IMR-90 (cell line): ENCODE measurements around the gene HNRNPLL. TPM values are rescaled to one million over a fixed set of nuclear protein-coding genes. Genes with fewer than 3 reads are reported as not detected.

ENCODE experiments used
- ATAC-seq: fragments of 200-7000 bp; cut with Tn5 transposase; 2 replicates; pipeline ENCODE4 v1.9.1; 2020; ENCODE audit warnings: low read depth, mild to moderate bottlenecking, moderate library complexity
- BruUV-seq: library from RNA; stranded (reverse); fragments of 400-500 nt; replicated peaks from 2 replicates; lab custom pipeline; 2021; lab: Mats Ljungman, UMichigan
- CTCF ChIA-PET: fragments of 300-600 bp; formaldehyde crosslinking; extraction: SDS; loops from one replicate; lab custom pipeline; 2021; ENCODE audit warnings: antibody characterized with exemption; lab: Yijun Ruan, JAX
- POLR2A ChIA-PET: fragments of 300-600 bp; sonication (Branson Sonifier 250); formaldehyde crosslinking; loops from one replicate; lab custom pipeline; 2022; ENCODE audit warnings: antibody characterized with exemption; ENCODE audit not compliant: unreplicated experiment; lab: Charles Lee
- DNase-seq: peaks from one replicate; pipeline ENCODE4 v3.0.0; 2013
- H2AFZ ChIP-seq: replicated peaks from 2 replicates; pipeline ENCODE3; 2013; ENCODE audit warnings: low read length, mild to moderate bottlenecking; ENCODE audit not compliant: poor library complexity
- H2AK5ac ChIP-seq: 2 replicates; pipeline ENCODE4 v1.6.1; 2013; ENCODE audit warnings: low read depth, low read length, inconsistent platforms
- H2AK9ac ChIP-seq: replicated peaks from 2 replicates; pipeline ENCODE3; 2013; ENCODE audit warnings: mild to moderate bottlenecking, low read depth, low read length, moderate library complexity; ENCODE audit not compliant: poor library complexity
- H2BK120ac ChIP-seq: 2 replicates; pipeline ENCODE4 v1.6.1; 2013; ENCODE audit warnings: low read depth, low read length, inconsistent platforms
- H2BK15ac ChIP-seq: 3 replicates; pipeline ENCODE4 v1.6.1; 2013; ENCODE audit warnings: low read depth, low read length, inconsistent platforms
- H2BK20ac ChIP-seq: 2 replicates; pipeline ENCODE4 v1.6.1; 2013; ENCODE audit warnings: low read depth, mild to moderate bottlenecking, inconsistent platforms, low read length, moderate library complexity
- H2BK5ac ChIP-seq: 2 replicates; pipeline ENCODE4 v1.6.1; 2013; ENCODE audit warnings: mild to moderate bottlenecking, low read depth, low read length, inconsistent platforms; ENCODE audit not compliant: poor library complexity, severe bottlenecking
- H3K14ac ChIP-seq: replicated peaks from 2 replicates; pipeline ENCODE4 v1.6.1; 2013; ENCODE audit warnings: low read depth, low read length, inconsistent platforms
- H3K18ac ChIP-seq: 2 replicates; pipeline ENCODE4 v1.6.1; 2013; ENCODE audit warnings: low read depth, low read length, control low read depth
- H3K23ac ChIP-seq: 2 replicates; pipeline ENCODE4 v1.6.1; 2013; ENCODE audit warnings: low read depth, low read length, inconsistent platforms
- H3K27ac ChIP-seq: 2 replicates; pipeline ENCODE4 v1.5.1; 2013; ENCODE audit warnings: mild to moderate bottlenecking, control low read depth, low read length; ENCODE audit not compliant: insufficient read depth
- H3K27me3 ChIP-seq: 2 replicates; pipeline ENCODE4 v1.6.1; 2013; ENCODE audit warnings: low read length; ENCODE audit not compliant: control insufficient read depth, insufficient read depth
- H3K36me3 ChIP-seq: 2 replicates; pipeline ENCODE4 v1.6.1; 2013; ENCODE audit warnings: low read length, mixed read lengths; ENCODE audit not compliant: control insufficient read depth, insufficient read depth
- H3K4ac ChIP-seq: 2 replicates; pipeline ENCODE4 v1.6.1; 2013; ENCODE audit warnings: low read depth, low read length, inconsistent platforms
- H3K4me1 ChIP-seq: 2 replicates; pipeline ENCODE4 v1.6.1; 2013; ENCODE audit warnings: low read length, mixed read lengths; ENCODE audit not compliant: control insufficient read depth, insufficient read depth
- H3K4me2 ChIP-seq: 2 replicates; pipeline ENCODE4 v1.6.1; 2013; ENCODE audit warnings: low read depth, mild to moderate bottlenecking, control low read depth, low read length, moderate library complexity
- H3K4me3 ChIP-seq: 2 replicates; pipeline ENCODE4 v1.5.1; 2013; ENCODE audit warnings: low read depth, mild to moderate bottlenecking, control low read depth, low read length, moderate library complexity; ENCODE audit not compliant: insufficient read depth
- H3K56ac ChIP-seq: 2 replicates; pipeline ENCODE4 v1.6.1; 2013; ENCODE audit warnings: low read length, inconsistent platforms; ENCODE audit not compliant: insufficient read depth; ENCODE audit errors: extremely low read depth
- H3K79me1 ChIP-seq, 2 experiments: 2 replicates each; pipeline ENCODE4 v1.6.1; 2013; ENCODE audit warnings: low read length in 2 of 2, inconsistent platforms in 1 of 2, low read depth in 1 of 2
- H3K9ac ChIP-seq: 2 replicates; pipeline ENCODE4 v1.6.1; 2013; ENCODE audit warnings: low read depth, low read length, control low read depth
- H3K9me1 ChIP-seq: 2 replicates; pipeline ENCODE4 v1.6.1; 2013; ENCODE audit warnings: low read length, inconsistent platforms; ENCODE audit not compliant: insufficient read depth
- H3K9me3 ChIP-seq: 2 replicates; pipeline ENCODE4 v1.6.1; 2013; ENCODE audit warnings: low read length; ENCODE audit not compliant: control insufficient read depth, insufficient read depth
- H4K20me1 ChIP-seq: 2 replicates; pipeline ENCODE4 v1.6.1; 2013; ENCODE audit warnings: low read length, inconsistent platforms; ENCODE audit not compliant: insufficient read depth
- H4K5ac ChIP-seq: 2 replicates; pipeline ENCODE4 v1.6.1; 2013; ENCODE audit warnings: mild to moderate bottlenecking, low read depth, low read length, control low read depth
- H4K8ac ChIP-seq, 2 experiments: 2 replicates each; pipeline ENCODE4 v1.6.1; 2013; ENCODE audit warnings: low read depth in 2 of 2, low read length in 2 of 2, control low read depth in 1 of 2, inconsistent platforms in 1 of 2
- H4K91ac ChIP-seq: 2 replicates; pipeline ENCODE4 v1.6.1; 2013; ENCODE audit warnings: low read depth, low read length, inconsistent platforms; ENCODE audit not compliant: insufficient read depth
- FOS ChIP-seq: fragments of 150-350 bp; IDR thresholded peaks from 2 replicates; pipeline ENCODE4 v1.6.1; 2016; ENCODE audit warnings: low read depth, low read length
- MXI1 ChIP-seq: IDR thresholded peaks from 2 replicates; pipeline ENCODE4 v1.6.1; 2012; ENCODE audit warnings: low read depth, mild to moderate bottlenecking, low read length, moderate library complexity, borderline replicate concordance
- SMC3 ChIP-seq: fragments of 150-350 bp; IDR thresholded peaks from 2 replicates; pipeline ENCODE4 v1.6.1; 2016; ENCODE audit warnings: low read depth, mild to moderate bottlenecking, antibody characterized with exemption, low read length, moderate library complexity
- WGBS, 2 experiments: methylation state at CpG; one replicate each; pipeline versions ENCODE4 v1.1.5 to v1.1.7; 2013; ENCODE audit warnings: missing lambda C conversion rate in 2 of 2; ENCODE audit not compliant: insufficient read length in 1 of 2; ENCODE audit errors: extremely low coverage in 2 of 2; 5-methylcytosine and 5-hydroxymethylcytosine counted together
- dilution Hi-C: fragments of 300-500 bp; cut with HindIII; formaldehyde crosslinking; loops from one replicate; pipeline ENCODE4 v1.14.3; 2018; ENCODE audit warnings: low sequenced_read_pairs; ENCODE audit not compliant: unreplicated experiment
- in situ Hi-C: fragments of 300-500 bp; cut with MboI; formaldehyde crosslinking; loops from 3 replicates; pipeline ENCODE4 v1.14.3; 2019; ENCODE audit warnings: low sequenced_read_pairs, inconsistent platforms, mixed read lengths
- intact Hi-C: fragments of 100-400 bp; cut with micrococcal nuclease; formaldehyde crosslinking; loops from 2 replicates; pipeline ENCODE4 v1.10.0; 2022
- polyA plus RNA-seq, 3 experiments: library from polyadenylated mRNA; depleted of rRNA; stranded (reverse); fragments of >200 nt; gene quantifications; 2 replicates each; pipeline ENCODE4 v1.2.3, GENCODE V29; 2012; ENCODE audit warnings: low replicate concordance in 1 of 3
- total RNA-seq: library from RNA; depleted of rRNA; stranded (reverse); fragments of >200 nt; gene quantifications from 2 replicates; pipeline ENCODE4 v1.2.3, GENCODE V29; 2012
- TF ChIP-seq, protein P1 (sequence below): fragments of 150-350 bp; IDR thresholded peaks from 2 replicates; pipeline ENCODE4 v1.6.1; 2017; ENCODE audit warnings: mild to moderate bottlenecking, antibody characterized with exemption, low read length, low read depth

HNRNPLL gene
- total and polyA plus RNA-seq, 2 of the 4 experiments (the other 2 are of a cell fraction) = 23.7 to 53.1 TPM

DNA sequence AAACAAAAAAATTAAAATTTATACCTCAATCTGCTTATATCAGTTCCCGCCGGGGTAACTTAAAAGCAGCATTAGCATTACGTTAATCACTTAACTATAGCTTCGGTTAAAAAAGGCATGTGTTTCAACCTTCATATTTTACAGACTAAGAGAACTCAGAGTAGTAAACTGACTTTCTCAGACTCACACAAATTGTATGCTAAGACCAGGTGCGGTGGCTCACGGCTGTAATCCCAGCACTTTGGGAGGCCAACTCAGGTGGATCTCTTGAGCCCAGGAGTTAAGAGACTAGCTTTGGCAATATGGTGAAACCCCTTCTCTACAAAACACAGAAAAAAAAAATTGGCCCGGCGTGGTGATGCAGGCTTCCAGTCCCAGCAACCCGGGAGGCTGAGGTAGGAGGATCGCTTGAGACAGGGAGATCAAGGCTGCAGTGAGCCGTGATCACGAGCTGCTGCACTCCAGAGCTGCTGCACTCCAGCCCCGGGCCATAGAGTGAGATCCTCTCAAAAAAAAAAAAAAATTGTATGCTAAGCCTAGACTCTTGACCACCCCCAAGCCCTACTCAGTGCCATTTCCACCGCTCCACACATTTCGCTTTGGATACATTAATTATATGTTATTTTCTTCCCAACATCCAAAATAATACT lies 2.4 kb downstream of the HNRNPLL start:
- Histone ChIP-seq H4K8ac (no peak overlapping the region; a peak in 1 of 4 replicates), H3K9me3 (no peaks in the 10 kb centered on the region), H3K23ac (peak overlapping the region; percentile 86), H2BK120ac (no peak overlapping the region), H3K18ac (no peak overlapping the region), H3K9me1 (peaks cover 3% of the 10 kb centered on the region), H3K27ac (peak overlapping the region; percentile 59; the same call in 1 of the 2 replicates), H3K14ac (peak overlapping the region; percentile 85), H4K20me1 (peaks cover 57% of the 10 kb centered on the region), H3K4me1 (peaks cover 10% of the 10 kb centered on the region), H2BK5ac (no peak overlapping the region), H3K4me2 (peak overlapping the region; percentile 95), H4K91ac (no peak overlapping the region), H3K27me3 (no peaks in the 10 kb centered on the region), H2BK15ac (no peak overlapping the region), H3K36me3 (no peaks in the 10 kb centered on the region), H3K56ac (0 out of 2 replicates have a peak overlapping the region, but pooled peaks have one; percentile 64), H3K4ac (peak overlapping the region; percentile 54; the same call in 1 of the 2 replicates), H2AK5ac (no peak overlapping the region), H3K9ac (peak overlapping the region; percentile 69), H3K79me1 (peaks cover 0 to 36% of the 10 kb centered on the region in 2 experiments; a peak in 2 of 4 replicates), H2AK9ac (peak overlapping the region; percentile 75), H3K4me3 (peak overlapping the region; percentile 85), H2BK20ac (no peak overlapping the region), H2AFZ (no peak overlapping the region), H4K5ac (no peak overlapping the region; the same call in 1 of the 2 replicates)
- ATAC-seq (no peak), DNase-seq (no peak)
- POLR2A ChIA-PET = no interaction called here
- no TSS peak for BruUV-seq
- TF ChIP-seq FOS (no peak), SMC3 (no peak), MXI1 (no peak)
- TF ChIP-seq, protein P1, sequence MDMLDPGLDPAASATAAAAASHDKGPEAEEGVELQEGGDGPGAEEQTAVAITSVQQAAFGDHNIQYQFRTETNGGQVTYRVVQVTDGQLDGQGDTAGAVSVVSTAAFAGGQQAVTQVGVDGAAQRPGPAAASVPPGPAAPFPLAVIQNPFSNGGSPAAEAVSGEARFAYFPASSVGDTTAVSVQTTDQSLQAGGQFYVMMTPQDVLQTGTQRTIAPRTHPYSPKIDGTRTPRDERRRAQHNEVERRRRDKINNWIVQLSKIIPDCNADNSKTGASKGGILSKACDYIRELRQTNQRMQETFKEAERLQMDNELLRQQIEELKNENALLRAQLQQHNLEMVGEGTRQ = no peak
- CTCF ChIA-PET = interaction anchor here (0.6 to 2.2 kb wide), 4 partner anchors 18 to 115 kb away, joined by 3 to 10 read pairs (median 6); no protein-coding TSS in a partner anchor
- intact Hi-C loops = no loop called here
- dilution Hi-C loops = no loop called here
- in situ Hi-C loops = loop anchor here (5.0 kb wide), 1 partner anchor 122 kb away; no protein-coding TSS in a partner anchor
- WGBS, 2 experiments = 20% methylated on average over 1 of the region's 15 CpGs; no CpG with 5 or more reads in 1 of the 2 experiments
